GM23338 (cell line): ENCODE results near the gene UBE2C. TPM values are rescaled to one million over a fixed set of nuclear protein-coding genes. Genes with fewer than 3 reads are reported as not detected.

ENCODE experiments used
- ATAC-seq: fragments of 200-7000 bp; cut with Tn5 transposase; 3 replicates; pipeline ENCODE4 v1.9.1; 2020
- DNase-seq: peaks from one replicate; pipeline ENCODE4 v3.0.0-alpha.2; 2015; ENCODE audit warnings: low spot score
- H2AFZ ChIP-seq: fragments of 200-600 bp; sonication (generic); 2 replicates; pipeline ENCODE4 v1.8.0; 2016; ENCODE audit warnings: antibody characterized with exemption, mild to moderate bottlenecking, moderate library complexity
- H3F3A ChIP-seq: fragments of 200-600 bp; sonication (generic); replicated peaks from 2 replicates; pipeline ENCODE4 v1.8.0; 2017; ENCODE audit warnings: antibody characterized with exemption, mixed run types, low read depth
- H3K27ac ChIP-seq: fragments of 200-600 bp; sonication (generic); 2 replicates; pipeline ENCODE4 v1.6.1; 2016; ENCODE audit warnings: low read depth
- H3K27me3 ChIP-seq: fragments of 200-600 bp; sonication (generic); 2 replicates; pipeline ENCODE4 v1.8.0; 2016; ENCODE audit warnings: mild to moderate bottlenecking, mixed run types, moderate library complexity; ENCODE audit not compliant: insufficient read depth
- H3K36me3 ChIP-seq: fragments of 200-600 bp; sonication (generic); 2 replicates; pipeline ENCODE4 v1.8.0; 2016; ENCODE audit warnings: mild to moderate bottlenecking; ENCODE audit not compliant: insufficient read depth
- H3K4me1 ChIP-seq: fragments of 200-600 bp; sonication (generic); 2 replicates; pipeline ENCODE4 v1.8.0; 2016; ENCODE audit warnings: mild to moderate bottlenecking, moderate library complexity; ENCODE audit not compliant: insufficient read depth
- H3K4me2 ChIP-seq: fragments of 200-600 bp; sonication (generic); 2 replicates; pipeline ENCODE4 v1.7.1; 2017; ENCODE audit warnings: mixed run types
- H3K4me3 ChIP-seq: fragments of 200-600 bp; sonication (generic); 2 replicates; pipeline ENCODE4 v1.6.1; 2016; ENCODE audit warnings: mixed run types
- H3K79me2 ChIP-seq: fragments of 200-600 bp; sonication (generic); replicated peaks from 2 replicates; pipeline ENCODE4 v1.8.0; 2017; ENCODE audit warnings: mild to moderate bottlenecking; ENCODE audit not compliant: insufficient read depth
- H3K9me2 ChIP-seq: fragments of 200-600 bp; sonication (generic); 2 replicates; pipeline ENCODE4 v1.8.0; 2017; ENCODE audit not compliant: insufficient read depth
- H4K20me1 ChIP-seq: fragments of 200-600 bp; sonication (generic); replicated peaks from 2 replicates; pipeline ENCODE4 v1.8.0; 2017; ENCODE audit warnings: mild to moderate bottlenecking; ENCODE audit not compliant: insufficient read depth
- H3K27ac Mint-ChIP-seq: 2 replicates; pipeline ENCODE4 v1.8.0; 2020; ENCODE audit warnings: inconsistent platforms, mild to moderate bottlenecking, moderate library complexity, mixed read lengths
- H3K27me3 Mint-ChIP-seq: 3 replicates; pipeline ENCODE4 v1.8.0; 2022; ENCODE audit warnings: low read depth, mild to moderate bottlenecking, moderate library complexity, mixed read lengths, inconsistent platforms; ENCODE audit not compliant: insufficient read depth, poor library complexity
- H3K36me3 Mint-ChIP-seq: 3 replicates; pipeline ENCODE4 v1.8.0; 2021; ENCODE audit warnings: low read depth, mild to moderate bottlenecking, inconsistent platforms, moderate library complexity, mixed read lengths
- H3K4me1 Mint-ChIP-seq: 3 replicates; pipeline ENCODE4 v1.8.0; 2020; ENCODE audit warnings: mild to moderate bottlenecking, inconsistent platforms, mixed read lengths
- H3K4me3 Mint-ChIP-seq: 3 replicates; pipeline ENCODE4 v1.8.0; 2021; ENCODE audit warnings: moderate library complexity, mild to moderate bottlenecking, inconsistent platforms, mixed read lengths
- H3K9me3 Mint-ChIP-seq: 3 replicates; pipeline ENCODE4 v1.8.0; 2020; ENCODE audit warnings: moderate library complexity, mild to moderate bottlenecking, inconsistent platforms, mixed read lengths
- CREB1 ChIP-seq: fragments of 250-450 bp; sonication (Bioruptor Pico); IDR thresholded peaks from 2 replicates; pipeline ENCODE4 v1.5.0; 2020; ENCODE audit warnings: low read depth, mild to moderate bottlenecking, moderate library complexity
- CTCF ChIP-seq, 2 experiments: fragments of 200-600 bp in 1 of 2; sonication (generic) in 1 of 2; conservative IDR thresholded peaks; 2 replicates each; pipeline versions ENCODE4 v1.5.1 to v1.6.1; 2016 to 2017; ENCODE audit warnings: antibody characterized with exemption in 2 of 2, low read depth in 2 of 2, mild to moderate bottlenecking in 2 of 2, moderate library complexity in 1 of 2
- EZH2 ChIP-seq: fragments of 200-600 bp; sonication (generic); IDR thresholded peaks from one replicate; pipeline ENCODE4 v1.8.0; 2017; ENCODE audit warnings: antibody characterized with exemption, mild to moderate bottlenecking, low read depth; ENCODE audit not compliant: unreplicated experiment
- EZH2phosphoT487 ChIP-seq: fragments of 200-600 bp; sonication (generic); IDR thresholded peaks from one replicate; pipeline ENCODE4 v1.8.1; 2018; ENCODE audit warnings: antibody characterized with exemption; ENCODE audit not compliant: unreplicated experiment
- JUNB ChIP-seq: IDR thresholded peaks from one replicate; pipeline ENCODE4 v1.6.1; 2016; ENCODE audit warnings: antibody characterized with exemption; ENCODE audit not compliant: unreplicated experiment
- NANOG ChIP-seq: IDR thresholded peaks from 2 replicates; pipeline ENCODE4 v1.6.1; 2016; ENCODE audit warnings: antibody characterized with exemption, borderline replicate concordance
- POLR2AphosphoS5 ChIP-seq: IDR thresholded peaks from 2 replicates; pipeline ENCODE4 v1.6.1; 2016; ENCODE audit warnings: antibody characterized with exemption, low read depth
- STAT1 ChIP-seq: IDR thresholded peaks from one replicate; pipeline ENCODE4 v1.6.1; 2016; ENCODE audit warnings: antibody characterized with exemption; ENCODE audit not compliant: unreplicated experiment
- ZNF114 ChIP-seq: fragments of 250-450 bp; sonication (Bioruptor Pico); IDR thresholded peaks from 2 replicates; pipeline ENCODE4 v1.5.0; 2020; ENCODE audit warnings: mild to moderate bottlenecking, moderate library complexity
- ZNF331 ChIP-seq: fragments of 250-450 bp; sonication (Bioruptor Pico); IDR thresholded peaks from 2 replicates; pipeline ENCODE4 v1.5.0; 2020; ENCODE audit warnings: low read depth, mild to moderate bottlenecking, moderate library complexity
- ZNF462 ChIP-seq: fragments of 250-450 bp; sonication (Bioruptor Pico); IDR thresholded peaks from 2 replicates; pipeline ENCODE4 v1.5.0; 2020; ENCODE audit warnings: mild to moderate bottlenecking, moderate library complexity
- polyA plus RNA-seq: library from polyadenylated mRNA; unstranded; fragments of >200 nt; fragmentation: Nextera tagmentation; extraction: Ambion mirVana; gene quantifications from 2 replicates; pipeline ENCODE4 v1.2.1, GENCODE V29; 2016
- total RNA-seq: library from RNA; depleted of rRNA; stranded (reverse); fragments of >200 nt; shearing (Covaris generic); gene quantifications from 2 replicates; pipeline ENCODE4 v1.2.3, GENCODE V29; 2014
- TF ChIP-seq, protein P1 (sequence below): IDR thresholded peaks from 2 replicates; pipeline ENCODE4 v1.6.1; 2016; ENCODE audit warnings: antibody characterized with exemption
- TF ChIP-seq, protein P2 (sequence below): IDR thresholded peaks from one replicate; pipeline ENCODE4 v1.6.1; 2018; ENCODE audit warnings: antibody characterized with exemption; ENCODE audit not compliant: unreplicated experiment

The UBE2C gene
- total and polyA plus RNA-seq, 2 experiments from 2014 or later = 247 to 698 TPM

GRCh38 chr20:45782890-45783289 lies 29.6 kb upstream of the UBE2C start:
- no peaks in the 10 kb centered on the region for H3K4me1 ChIP-seq
- H3K27ac ChIP-seq = no peak overlapping the region
- H3K36me3 ChIP-seq = no peaks in the 10 kb centered on the region
- no peak for TF ChIP-seq NANOG
- no peak for TF ChIP-seq JUNB
- TF ChIP-seq, protein P1, sequence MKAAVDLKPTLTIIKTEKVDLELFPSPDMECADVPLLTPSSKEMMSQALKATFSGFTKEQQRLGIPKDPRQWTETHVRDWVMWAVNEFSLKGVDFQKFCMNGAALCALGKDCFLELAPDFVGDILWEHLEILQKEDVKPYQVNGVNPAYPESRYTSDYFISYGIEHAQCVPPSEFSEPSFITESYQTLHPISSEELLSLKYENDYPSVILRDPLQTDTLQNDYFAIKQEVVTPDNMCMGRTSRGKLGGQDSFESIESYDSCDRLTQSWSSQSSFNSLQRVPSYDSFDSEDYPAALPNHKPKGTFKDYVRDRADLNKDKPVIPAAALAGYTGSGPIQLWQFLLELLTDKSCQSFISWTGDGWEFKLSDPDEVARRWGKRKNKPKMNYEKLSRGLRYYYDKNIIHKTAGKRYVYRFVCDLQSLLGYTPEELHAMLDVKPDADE = no peak
- TF ChIP-seq EZH2phosphoT487 = no peak
- TF ChIP-seq ZNF114 = no peak
- TF ChIP-seq EZH2 = no peak
- TF ChIP-seq ZNF462 (CRISPR knock-in tag) = no peak
- TF ChIP-seq, protein P2, sequence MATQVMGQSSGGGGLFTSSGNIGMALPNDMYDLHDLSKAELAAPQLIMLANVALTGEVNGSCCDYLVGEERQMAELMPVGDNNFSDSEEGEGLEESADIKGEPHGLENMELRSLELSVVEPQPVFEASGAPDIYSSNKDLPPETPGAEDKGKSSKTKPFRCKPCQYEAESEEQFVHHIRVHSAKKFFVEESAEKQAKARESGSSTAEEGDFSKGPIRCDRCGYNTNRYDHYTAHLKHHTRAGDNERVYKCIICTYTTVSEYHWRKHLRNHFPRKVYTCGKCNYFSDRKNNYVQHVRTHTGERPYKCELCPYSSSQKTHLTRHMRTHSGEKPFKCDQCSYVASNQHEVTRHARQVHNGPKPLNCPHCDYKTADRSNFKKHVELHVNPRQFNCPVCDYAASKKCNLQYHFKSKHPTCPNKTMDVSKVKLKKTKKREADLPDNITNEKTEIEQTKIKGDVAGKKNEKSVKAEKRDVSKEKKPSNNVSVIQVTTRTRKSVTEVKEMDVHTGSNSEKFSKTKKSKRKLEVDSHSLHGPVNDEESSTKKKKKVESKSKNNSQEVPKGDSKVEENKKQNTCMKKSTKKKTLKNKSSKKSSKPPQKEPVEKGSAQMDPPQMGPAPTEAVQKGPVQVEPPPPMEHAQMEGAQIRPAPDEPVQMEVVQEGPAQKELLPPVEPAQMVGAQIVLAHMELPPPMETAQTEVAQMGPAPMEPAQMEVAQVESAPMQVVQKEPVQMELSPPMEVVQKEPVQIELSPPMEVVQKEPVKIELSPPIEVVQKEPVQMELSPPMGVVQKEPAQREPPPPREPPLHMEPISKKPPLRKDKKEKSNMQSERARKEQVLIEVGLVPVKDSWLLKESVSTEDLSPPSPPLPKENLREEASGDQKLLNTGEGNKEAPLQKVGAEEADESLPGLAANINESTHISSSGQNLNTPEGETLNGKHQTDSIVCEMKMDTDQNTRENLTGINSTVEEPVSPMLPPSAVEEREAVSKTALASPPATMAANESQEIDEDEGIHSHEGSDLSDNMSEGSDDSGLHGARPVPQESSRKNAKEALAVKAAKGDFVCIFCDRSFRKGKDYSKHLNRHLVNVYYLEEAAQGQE = no peak
- no peak for TF ChIP-seq POLR2AphosphoS5
- TF ChIP-seq CTCF (conservative IDR thresholded peaks at IDR 0.05; ENCODE audit: low read depth in 2 of 2) = no peak
- no peak for TF ChIP-seq ZNF331 (CRISPR knock-in tag)
- TF ChIP-seq CREB1 = no peak
- TF ChIP-seq STAT1 = no peak
- 0 out of 2 replicates have a peak overlapping the region, but pooled peaks have one; percentile 56 for H2AFZ ChIP-seq
- H3K79me2 ChIP-seq = no peaks in the 10 kb centered on the region
- Mint-ChIP-seq H3K4me3 (no peak overlapping the region), H3K36me3 (no peaks in the 10 kb centered on the region), H3K9me3 (no peaks in the 10 kb centered on the region), H3K27ac (no peak overlapping the region), H3K4me1 (no peaks in the 10 kb centered on the region), H3K27me3 (peaks cover 2% of the 10 kb centered on the region)
- ATAC-seq = no peak
- H3K4me2 ChIP-seq = no peak overlapping the region
- no peaks in the 10 kb centered on the region for H3F3A ChIP-seq
- no peak for DNase-seq
- H3K27me3 ChIP-seq = no peaks in the 10 kb centered on the region
- H3K4me3 ChIP-seq = no peak overlapping the region
- H4K20me1 ChIP-seq = no peaks in the 10 kb centered on the region
- H3K9me2 ChIP-seq = no peaks in the 10 kb centered on the region
